SK-N-SH treated with all-trans-retinoic acid at 6 μM for 48 hours (cell line): Measurements from ENCODE around the gene PPP2R2C.

Source experiments
- ATAC-seq: fragments of 200-7000 bp; cut with Tn5 transposase; 3 replicates; pipeline ENCODE4 v1.9.1; 2020; ENCODE audit warnings: mild to moderate bottlenecking, moderate library complexity
- ARNTL ChIP-seq: fragments of 450-650 bp; formaldehyde crosslinking; IDR thresholded peaks from 2 replicates; pipeline ENCODE4 v1.5.0; 2020; ENCODE audit warnings: low read depth, mild to moderate bottlenecking, moderate library complexity, borderline replicate concordance
- BACH2 ChIP-seq: fragments of 250-450 bp; sonication (Bioruptor Pico); IDR thresholded peaks from 2 replicates; pipeline ENCODE4 v1.9.0; 2021; ENCODE audit warnings: mild to moderate bottlenecking, borderline replicate concordance
- CREB5 ChIP-seq: fragments of 250-450 bp; sonication (Bioruptor Pico); IDR thresholded peaks from 2 replicates; pipeline ENCODE4 v1.5.1; 2020; ENCODE audit warnings: low read depth, mild to moderate bottlenecking, moderate library complexity
- CSDC2 ChIP-seq: fragments of 250-450 bp; sonication (Bioruptor Pico); IDR thresholded peaks from 2 replicates; pipeline ENCODE4 v1.5.0; 2020; ENCODE audit warnings: mild to moderate bottlenecking, moderate library complexity
- ISL1 ChIP-seq: fragments of 250-450 bp; sonication (Bioruptor Pico); IDR thresholded peaks from 2 replicates; pipeline ENCODE4 v2.1.2; 2022; ENCODE audit warnings: mild to moderate bottlenecking, moderate library complexity
- OSR1 ChIP-seq: fragments of 250-450 bp; sonication (Bioruptor Pico); IDR thresholded peaks from 2 replicates; pipeline ENCODE4 v1.8.0; 2022; ENCODE audit warnings: moderate library complexity, mild to moderate bottlenecking, inconsistent platforms
- PPARA ChIP-seq: fragments of 250-450 bp; sonication (Bioruptor Pico); IDR thresholded peaks from 2 replicates; pipeline ENCODE4 v1.5.0; 2020; ENCODE audit warnings: mild to moderate bottlenecking, borderline replicate concordance
- RARB ChIP-seq: fragments of 250-450 bp; sonication (Bioruptor Pico); IDR thresholded peaks from 2 replicates; pipeline ENCODE4 v1.8.0; 2021; ENCODE audit warnings: mild to moderate bottlenecking, moderate library complexity
- SNAI2 ChIP-seq: fragments of 250-450 bp; sonication (Bioruptor Pico); IDR thresholded peaks from 2 replicates; pipeline ENCODE4 v1.5.0; 2020; ENCODE audit warnings: mild to moderate bottlenecking, moderate library complexity
- TCF4 ChIP-seq: fragments of 250-450 bp; sonication (Bioruptor Pico); IDR thresholded peaks from 2 replicates; pipeline ENCODE4 v1.8.0; 2021; ENCODE audit warnings: mild to moderate bottlenecking, moderate library complexity, borderline replicate concordance
- TOX ChIP-seq: fragments of 250-450 bp; sonication (Bioruptor Pico); IDR thresholded peaks from 2 replicates; pipeline ENCODE4 v1.8.0; 2021; ENCODE audit warnings: mild to moderate bottlenecking, moderate library complexity, borderline replicate concordance
- ZC3H10 ChIP-seq: fragments of 250-450 bp; sonication (Bioruptor Pico); IDR thresholded peaks from 2 replicates; pipeline ENCODE4 v1.5.1; 2021; ENCODE audit warnings: mild to moderate bottlenecking, moderate library complexity
- ZFP3 ChIP-seq: fragments of 250-450 bp; sonication (Bioruptor Pico); IDR thresholded peaks from 2 replicates; pipeline ENCODE4 v1.5.0; 2020; ENCODE audit warnings: mild to moderate bottlenecking, moderate library complexity
- ZFP30 ChIP-seq: fragments of 450-650 bp; formaldehyde crosslinking; IDR thresholded peaks from 2 replicates; pipeline ENCODE4 v1.5.0; 2022; ENCODE audit warnings: mild to moderate bottlenecking, moderate library complexity
- ZNF565 ChIP-seq: fragments of 450-650 bp; formaldehyde crosslinking; conservative IDR thresholded peaks from 2 replicates; pipeline ENCODE4 v1.5.0; 2020; ENCODE audit warnings: low read depth, mild to moderate bottlenecking, moderate library complexity
- ZNF70 ChIP-seq: fragments of 450-650 bp; formaldehyde crosslinking; IDR thresholded peaks from 2 replicates; pipeline ENCODE4 v1.5.0; 2020; ENCODE audit warnings: mild to moderate bottlenecking, moderate library complexity
- TF ChIP-seq, protein P1 (sequence below): fragments of 250-450 bp; sonication (Bioruptor Pico); IDR thresholded peaks from 2 replicates; pipeline ENCODE4 v1.5.1; 2021; ENCODE audit warnings: mild to moderate bottlenecking, moderate library complexity
- TF ChIP-seq, protein P2 (sequence below): fragments of 250-450 bp; sonication (Bioruptor Pico); IDR thresholded peaks from 2 replicates; pipeline ENCODE4 v1.8.0; 2020; ENCODE audit warnings: mild to moderate bottlenecking, moderate library complexity, borderline replicate concordance
- TF ChIP-seq, protein P3 (sequence below): fragments of 250-450 bp; sonication (Bioruptor Pico); IDR thresholded peaks from 2 replicates; pipeline ENCODE4 v1.5.0; 2020; ENCODE audit warnings: mild to moderate bottlenecking, moderate library complexity
- TF ChIP-seq, protein P4 (sequence below): fragments of 250-450 bp; sonication (Bioruptor Pico); IDR thresholded peaks from 2 replicates; pipeline ENCODE4 v1.8.0; 2021; ENCODE audit warnings: low read depth, mild to moderate bottlenecking, moderate library complexity, borderline replicate concordance

PPP2R2C gene

DNA sequence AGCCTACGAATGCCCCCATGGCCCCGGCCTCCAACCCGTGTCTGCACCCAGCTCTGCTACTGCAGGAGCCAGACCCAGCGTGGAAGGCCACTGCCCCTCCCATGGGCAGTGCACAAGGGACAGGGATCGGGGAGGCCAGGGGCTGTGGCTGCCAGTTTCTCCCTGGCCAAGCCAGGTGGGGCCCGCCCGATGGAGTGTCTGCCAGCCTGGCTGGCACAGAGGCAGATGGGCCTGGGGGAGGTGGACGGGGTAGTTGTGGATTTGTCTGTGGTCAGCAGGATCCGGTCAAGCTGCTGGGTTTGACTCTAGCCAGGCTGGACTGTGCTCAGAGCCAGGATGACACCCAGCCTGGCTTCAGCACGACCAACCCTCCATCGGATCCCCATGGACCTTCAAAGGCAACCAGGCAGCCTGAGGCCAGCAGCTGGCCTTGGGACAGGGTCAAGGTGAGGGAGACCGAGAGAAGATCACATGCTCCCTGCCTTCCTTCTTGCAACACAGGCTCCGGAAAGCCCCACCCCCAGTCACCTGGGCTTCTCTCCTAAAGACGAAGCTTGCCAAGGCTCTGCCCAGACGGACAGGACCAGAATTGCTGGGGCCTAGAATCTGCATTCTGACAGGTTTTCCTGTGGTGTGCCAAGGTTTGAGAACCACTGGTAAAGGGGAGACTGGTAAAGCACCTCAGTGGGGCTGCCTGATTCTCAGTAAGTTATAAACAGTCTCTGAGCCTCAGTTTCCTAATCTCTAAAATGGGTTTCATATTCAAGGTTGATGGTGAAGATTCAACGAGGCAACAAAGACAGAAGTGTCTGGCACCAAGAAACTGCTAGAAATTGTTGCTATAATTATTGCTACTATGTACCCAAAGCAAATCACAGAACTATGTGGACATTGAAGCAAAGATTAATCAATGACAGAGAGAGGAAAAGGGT lies 78.6 kb downstream of the PPP2R2C start (continued):
- TF ChIP-seq, protein P1, sequence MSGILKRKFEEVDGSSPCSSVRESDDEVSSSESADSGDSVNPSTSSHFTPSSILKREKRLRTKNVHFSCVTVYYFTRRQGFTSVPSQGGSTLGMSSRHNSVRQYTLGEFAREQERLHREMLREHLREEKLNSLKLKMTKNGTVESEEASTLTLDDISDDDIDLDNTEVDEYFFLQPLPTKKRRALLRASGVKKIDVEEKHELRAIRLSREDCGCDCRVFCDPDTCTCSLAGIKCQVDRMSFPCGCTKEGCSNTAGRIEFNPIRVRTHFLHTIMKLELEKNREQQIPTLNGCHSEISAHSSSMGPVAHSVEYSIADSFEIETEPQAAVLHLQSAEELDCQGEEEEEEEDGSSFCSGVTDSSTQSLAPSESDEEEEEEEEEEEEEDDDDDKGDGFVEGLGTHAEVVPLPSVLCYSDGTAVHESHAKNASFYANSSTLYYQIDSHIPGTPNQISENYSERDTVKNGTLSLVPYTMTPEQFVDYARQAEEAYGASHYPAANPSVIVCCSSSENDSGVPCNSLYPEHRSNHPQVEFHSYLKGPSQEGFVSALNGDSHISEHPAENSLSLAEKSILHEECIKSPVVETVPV (CRISPR knock-in tag): no peak

DNA sequence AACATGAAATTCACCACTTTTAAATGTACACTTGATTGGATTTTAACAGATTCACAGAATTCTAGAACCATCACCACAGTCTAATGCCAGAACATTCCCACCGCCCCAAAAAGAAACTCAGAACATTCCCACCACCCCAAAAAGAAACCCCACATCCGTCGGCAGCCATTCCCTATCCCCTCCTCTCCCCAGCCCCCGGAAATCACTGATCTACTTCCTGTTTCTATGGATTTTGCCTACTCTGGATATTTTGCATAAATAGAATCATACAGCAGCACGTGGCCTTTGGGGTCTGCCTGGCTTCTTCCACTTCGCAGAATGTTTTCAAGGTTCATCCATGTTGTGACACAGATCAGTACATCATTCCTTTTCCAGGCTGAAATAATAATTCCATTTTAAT lies 79.3 kb downstream of the PPP2R2C start:
- no peak for ATAC-seq
- TF ChIP-seq, protein P1 (CRISPR knock-in tag): no peak
- no peak for TF ChIP-seq ISL1 (CRISPR knock-in tag)
- no peak for TF ChIP-seq ARNTL
- TF ChIP-seq OSR1 (CRISPR knock-in tag): no peak
- TF ChIP-seq SNAI2: no peak
- no peak for TF ChIP-seq RARB (CRISPR knock-in tag)
- TF ChIP-seq ZNF70 (CRISPR knock-in tag): no peak
- TF ChIP-seq ZC3H10 (CRISPR knock-in tag): no peak

DNA sequence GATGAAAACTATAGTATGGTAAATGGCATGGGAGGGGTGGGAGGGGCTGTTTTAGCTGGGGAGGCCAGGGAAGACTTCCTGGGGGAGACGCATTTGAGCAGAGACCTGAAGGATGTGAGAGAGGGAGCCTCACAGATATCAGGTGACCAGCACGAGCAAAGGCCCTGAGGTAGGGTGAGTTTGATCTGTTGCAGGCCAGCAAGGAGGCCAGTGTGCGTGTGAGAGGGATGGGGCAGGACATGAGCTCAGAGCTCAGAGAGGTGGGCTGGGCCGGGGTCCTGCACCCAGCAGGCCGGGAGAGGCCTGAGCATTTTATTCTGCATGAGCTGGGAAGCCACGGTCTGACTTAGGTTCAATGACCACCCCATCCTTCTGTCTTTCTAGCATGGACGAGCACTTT lies 80.0 kb downstream of the PPP2R2C start:
- no peak for TF ChIP-seq TOX
- no peak for TF ChIP-seq TCF4
- TF ChIP-seq PPARA (CRISPR knock-in tag): no peak
- no peak for TF ChIP-seq OSR1 (CRISPR knock-in tag)
- no peak for TF ChIP-seq ZFP30 (CRISPR knock-in tag)
- no peak for TF ChIP-seq CREB5 (CRISPR knock-in tag)
- no peak for TF ChIP-seq CSDC2
- no peak for TF ChIP-seq ISL1 (CRISPR knock-in tag)
- no peak for TF ChIP-seq BACH2
- no peak for TF ChIP-seq ZFP3 (CRISPR knock-in tag)
- TF ChIP-seq, protein P2, sequence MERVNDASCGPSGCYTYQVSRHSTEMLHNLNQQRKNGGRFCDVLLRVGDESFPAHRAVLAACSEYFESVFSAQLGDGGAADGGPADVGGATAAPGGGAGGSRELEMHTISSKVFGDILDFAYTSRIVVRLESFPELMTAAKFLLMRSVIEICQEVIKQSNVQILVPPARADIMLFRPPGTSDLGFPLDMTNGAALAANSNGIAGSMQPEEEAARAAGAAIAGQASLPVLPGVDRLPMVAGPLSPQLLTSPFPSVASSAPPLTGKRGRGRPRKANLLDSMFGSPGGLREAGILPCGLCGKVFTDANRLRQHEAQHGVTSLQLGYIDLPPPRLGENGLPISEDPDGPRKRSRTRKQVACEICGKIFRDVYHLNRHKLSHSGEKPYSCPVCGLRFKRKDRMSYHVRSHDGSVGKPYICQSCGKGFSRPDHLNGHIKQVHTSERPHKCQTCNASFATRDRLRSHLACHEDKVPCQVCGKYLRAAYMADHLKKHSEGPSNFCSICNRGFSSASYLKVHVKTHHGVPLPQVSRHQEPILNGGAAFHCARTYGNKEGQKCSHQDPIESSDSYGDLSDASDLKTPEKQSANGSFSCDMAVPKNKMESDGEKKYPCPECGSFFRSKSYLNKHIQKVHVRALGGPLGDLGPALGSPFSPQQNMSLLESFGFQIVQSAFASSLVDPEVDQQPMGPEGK: no peak
- ATAC-seq: no peak

DNA sequence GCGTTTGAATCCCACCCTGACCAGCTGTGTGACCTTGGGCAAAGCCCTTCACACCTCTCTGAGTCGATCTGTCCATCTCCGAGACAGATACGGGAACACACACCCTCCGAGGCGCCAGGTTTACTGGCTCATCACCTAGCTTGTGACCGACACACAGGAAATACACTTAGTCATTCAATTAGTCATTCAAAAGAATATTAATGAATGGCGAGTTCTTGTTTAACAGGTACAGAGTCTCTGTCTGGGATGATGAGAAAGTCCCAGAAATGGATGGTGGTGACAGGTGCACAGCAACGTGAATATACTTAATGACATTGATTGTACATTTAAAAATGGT lies 80.6 kb downstream of the PPP2R2C start:
- ATAC-seq: no peak
- TF ChIP-seq ZC3H10 (CRISPR knock-in tag) (no peak), ZFP3 (CRISPR knock-in tag) (no peak), ZFP30 (CRISPR knock-in tag) (no peak), ZNF565 (CRISPR knock-in tag) (no peak), PPARA (CRISPR knock-in tag) (no peak), CSDC2 (no peak), SNAI2 (no peak), OSR1 (CRISPR knock-in tag) (no peak), TOX (no peak)
- TF ChIP-seq, protein P1 (CRISPR knock-in tag): no peak
- TF ChIP-seq, protein P3, sequence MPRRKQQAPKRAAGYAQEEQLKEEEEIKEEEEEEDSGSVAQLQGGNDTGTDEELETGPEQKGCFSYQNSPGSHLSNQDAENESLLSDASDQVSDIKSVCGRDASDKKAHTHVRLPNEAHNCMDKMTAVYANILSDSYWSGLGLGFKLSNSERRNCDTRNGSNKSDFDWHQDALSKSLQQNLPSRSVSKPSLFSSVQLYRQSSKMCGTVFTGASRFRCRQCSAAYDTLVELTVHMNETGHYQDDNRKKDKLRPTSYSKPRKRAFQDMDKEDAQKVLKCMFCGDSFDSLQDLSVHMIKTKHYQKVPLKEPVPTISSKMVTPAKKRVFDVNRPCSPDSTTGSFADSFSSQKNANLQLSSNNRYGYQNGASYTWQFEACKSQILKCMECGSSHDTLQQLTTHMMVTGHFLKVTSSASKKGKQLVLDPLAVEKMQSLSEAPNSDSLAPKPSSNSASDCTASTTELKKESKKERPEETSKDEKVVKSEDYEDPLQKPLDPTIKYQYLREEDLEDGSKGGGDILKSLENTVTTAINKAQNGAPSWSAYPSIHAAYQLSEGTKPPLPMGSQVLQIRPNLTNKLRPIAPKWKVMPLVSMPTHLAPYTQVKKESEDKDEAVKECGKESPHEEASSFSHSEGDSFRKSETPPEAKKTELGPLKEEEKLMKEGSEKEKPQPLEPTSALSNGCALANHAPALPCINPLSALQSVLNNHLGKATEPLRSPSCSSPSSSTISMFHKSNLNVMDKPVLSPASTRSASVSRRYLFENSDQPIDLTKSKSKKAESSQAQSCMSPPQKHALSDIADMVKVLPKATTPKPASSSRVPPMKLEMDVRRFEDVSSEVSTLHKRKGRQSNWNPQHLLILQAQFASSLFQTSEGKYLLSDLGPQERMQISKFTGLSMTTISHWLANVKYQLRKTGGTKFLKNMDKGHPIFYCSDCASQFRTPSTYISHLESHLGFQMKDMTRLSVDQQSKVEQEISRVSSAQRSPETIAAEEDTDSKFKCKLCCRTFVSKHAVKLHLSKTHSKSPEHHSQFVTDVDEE (CRISPR knock-in tag): no peak
- TF ChIP-seq, protein P2: no peak
- TF ChIP-seq, protein P4, sequence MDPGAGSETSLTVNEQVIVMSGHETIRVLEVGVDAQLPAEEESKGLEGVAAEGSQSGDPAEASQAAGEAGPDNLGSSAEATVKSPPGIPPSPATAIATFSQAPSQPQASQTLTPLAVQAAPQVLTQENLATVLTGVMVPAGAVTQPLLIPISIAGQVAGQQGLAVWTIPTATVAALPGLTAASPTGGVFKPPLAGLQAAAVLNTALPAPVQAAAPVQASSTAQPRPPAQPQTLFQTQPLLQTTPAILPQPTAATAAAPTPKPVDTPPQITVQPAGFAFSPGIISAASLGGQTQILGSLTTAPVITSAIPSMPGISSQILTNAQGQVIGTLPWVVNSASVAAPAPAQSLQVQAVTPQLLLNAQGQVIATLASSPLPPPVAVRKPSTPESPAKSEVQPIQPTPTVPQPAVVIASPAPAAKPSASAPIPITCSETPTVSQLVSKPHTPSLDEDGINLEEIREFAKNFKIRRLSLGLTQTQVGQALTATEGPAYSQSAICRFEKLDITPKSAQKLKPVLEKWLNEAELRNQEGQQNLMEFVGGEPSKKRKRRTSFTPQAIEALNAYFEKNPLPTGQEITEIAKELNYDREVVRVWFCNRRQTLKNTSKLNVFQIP (CRISPR knock-in tag): no peak
